DLD1 (cell line): ENCODE measurements around the gene CCBE1.
"Not testable (repeated sequence)": the region's sequence is repeated elsewhere in the genome, so short reads cannot be mapped to it uniquely, and the experiment has no call there.

ENCODE experiments used
- in situ Hi-C: cut with HindIII; loops from 2 replicates; pipeline ENCODE4 v1.10.0; 2017; ENCODE audit warnings: low sequenced_read_pairs

CCBE1 gene

DNA sequence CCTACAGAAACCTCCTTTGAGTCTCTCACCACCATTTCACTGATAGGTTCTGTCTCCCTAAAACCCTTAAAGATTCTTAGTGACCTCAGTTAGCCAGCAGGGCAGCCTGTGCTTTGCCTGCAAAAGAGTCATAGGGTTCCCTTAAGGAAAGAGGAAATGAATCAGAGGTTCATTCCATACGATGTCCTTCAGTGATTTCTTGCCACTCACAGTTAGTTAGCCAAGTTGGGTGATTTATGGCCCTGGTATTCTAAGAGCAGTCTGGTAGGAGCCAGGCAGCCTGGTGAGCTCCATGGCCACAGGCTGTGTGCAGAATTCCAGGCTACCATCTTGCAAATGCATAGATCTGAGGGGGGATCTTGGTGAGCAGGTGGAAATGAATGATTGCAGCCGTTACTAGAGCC lies 18.7 kb upstream of the CCBE1 start:
- in situ Hi-C loops = no loop called here

DNA sequence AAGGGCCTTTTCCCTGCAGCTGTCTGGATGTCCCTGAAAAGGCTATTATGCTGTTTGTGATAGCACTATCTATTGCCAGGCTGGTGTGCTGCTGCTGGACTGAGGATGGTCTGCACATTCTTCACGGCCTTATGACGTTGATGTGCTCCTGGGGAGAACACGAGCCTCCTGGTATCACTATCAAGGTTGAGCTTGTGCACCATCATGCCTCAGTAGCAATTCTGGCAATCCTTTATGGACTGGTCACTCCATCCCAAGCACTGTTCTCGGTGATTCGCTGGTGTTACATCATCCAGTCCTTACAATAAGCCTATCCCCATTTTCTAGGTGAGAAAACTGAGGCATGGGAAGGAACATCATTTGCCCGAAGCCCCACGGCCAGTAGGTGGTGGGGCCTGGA lies 18.2 kb upstream of the CCBE1 start:
- in situ Hi-C loops = no loop called here

DNA sequence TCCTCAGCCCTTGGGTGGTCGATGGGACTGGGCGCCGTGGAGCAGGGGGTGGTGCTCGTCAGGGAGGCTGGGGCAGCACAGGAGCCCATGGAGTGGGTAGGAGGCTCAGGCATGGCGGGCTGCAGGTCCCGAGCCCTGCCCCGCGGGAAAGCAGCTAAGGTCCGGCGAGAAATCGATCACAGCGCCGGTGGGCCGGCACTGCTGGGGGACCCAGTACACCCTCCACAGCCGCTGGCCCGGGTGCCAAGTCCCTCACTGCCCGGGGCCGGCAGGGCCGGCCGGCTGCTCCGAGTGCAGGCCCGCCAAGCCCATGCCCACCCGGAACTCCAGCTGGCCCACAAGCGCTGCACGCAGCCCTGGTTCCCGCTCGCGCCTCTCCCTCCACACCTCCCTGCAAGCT lies 16.9 kb upstream of the CCBE1 start:
- in situ Hi-C loops = not testable (repeated sequence)

DNA sequence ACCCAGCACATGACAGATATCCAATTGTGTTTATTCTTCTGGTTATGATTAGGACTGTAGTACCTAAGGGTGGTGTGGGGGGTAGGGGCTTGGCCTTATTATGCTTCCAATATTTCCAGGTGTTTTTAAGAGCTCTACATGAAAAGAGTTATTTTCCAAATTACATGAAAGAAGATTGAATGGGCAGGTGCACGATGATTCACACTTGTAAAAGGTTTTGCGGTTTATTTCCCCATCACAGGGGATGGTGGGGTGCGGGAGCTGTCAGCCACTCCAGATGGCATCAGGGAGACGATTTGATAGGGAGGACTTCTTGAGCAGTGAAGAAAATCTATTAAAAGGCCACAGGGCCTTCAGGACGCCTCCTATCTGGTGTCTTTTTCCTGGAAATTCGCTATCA lies 15.1 kb upstream of the CCBE1 start:
- in situ Hi-C loops = no loop called here

DNA sequence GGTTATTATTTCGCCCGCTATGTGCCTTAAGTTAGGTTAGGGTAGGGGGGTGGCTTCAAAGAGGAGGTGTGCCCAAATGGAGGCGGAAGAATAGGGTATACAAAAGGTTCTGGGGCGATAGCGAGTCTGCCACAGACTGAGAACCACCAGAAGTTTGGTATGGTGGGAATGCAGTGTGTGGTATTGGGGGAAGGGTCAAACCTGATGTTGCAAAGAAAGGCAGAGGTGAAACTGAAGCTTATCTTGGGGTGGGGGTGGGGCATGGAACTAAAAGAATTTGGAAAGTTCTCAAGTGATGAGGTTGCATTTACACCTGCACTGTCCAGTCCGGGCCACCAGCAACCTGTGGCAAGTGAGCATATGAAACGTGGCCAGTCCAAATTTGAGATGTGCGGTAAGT lies 11.8 kb upstream of the CCBE1 start:
- in situ Hi-C loops = no loop called here

DNA sequence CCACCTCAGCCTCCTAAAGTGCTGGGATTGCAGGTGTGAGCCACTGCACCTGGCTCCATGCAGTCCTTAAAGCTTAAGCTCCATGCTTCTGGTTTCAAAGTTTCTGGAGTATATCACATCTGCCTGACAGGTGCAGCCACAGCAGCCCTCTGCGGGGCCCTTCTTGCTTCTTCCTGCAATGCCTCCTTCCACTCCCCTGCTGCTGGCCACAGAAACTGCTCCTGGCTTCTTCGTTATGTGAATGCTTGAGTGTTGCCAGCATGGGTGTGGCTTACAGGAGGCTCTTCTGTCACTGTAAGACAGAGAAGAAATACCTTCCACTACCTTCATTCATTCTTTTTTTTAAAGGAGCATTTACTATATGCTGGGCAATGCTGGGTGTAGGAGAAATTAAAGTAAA lies 10.1 kb upstream of the CCBE1 start:
- in situ Hi-C loops = no loop called here

DNA sequence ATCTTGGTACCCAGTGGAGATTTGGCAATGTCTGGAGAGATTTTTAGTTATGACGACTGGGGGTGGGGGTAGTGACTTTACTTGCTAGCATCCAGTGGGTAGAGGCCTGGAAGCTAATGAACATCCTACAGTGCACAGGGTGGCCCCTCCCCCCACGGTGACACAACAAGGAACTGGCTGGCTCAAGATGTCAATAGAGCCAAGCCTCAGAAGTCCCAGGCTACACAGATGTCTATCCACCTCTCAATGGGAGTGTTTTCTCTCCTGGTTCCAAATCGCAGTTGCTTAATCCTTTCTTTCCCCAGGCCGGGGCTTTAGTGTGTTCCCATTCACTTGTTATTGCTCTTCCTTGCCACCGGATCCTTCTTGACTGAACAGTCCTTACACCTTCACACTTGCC lies 9.3 kb upstream of the CCBE1 start:
- in situ Hi-C loops = no loop called here

DNA sequence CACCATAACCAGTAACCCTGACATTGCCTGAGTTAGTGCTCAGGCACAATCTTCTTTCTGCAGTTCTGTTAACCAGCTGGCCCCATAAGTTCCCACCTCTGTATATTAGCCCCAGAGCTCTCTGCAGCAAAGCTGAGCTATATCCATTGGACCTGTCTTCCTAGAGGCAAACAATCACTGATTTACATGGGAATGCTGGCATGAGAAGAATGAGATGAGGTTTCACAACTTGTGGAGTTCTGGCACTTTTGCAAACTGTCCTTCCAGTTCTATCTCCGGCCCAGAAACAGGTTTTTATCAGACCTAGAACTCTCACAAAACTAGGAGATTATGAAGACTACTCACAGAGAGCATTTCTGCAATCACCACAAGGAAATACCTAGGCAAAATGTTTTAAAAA lies 7.9 kb upstream of the CCBE1 start:
- in situ Hi-C loops = no loop called here

DNA sequence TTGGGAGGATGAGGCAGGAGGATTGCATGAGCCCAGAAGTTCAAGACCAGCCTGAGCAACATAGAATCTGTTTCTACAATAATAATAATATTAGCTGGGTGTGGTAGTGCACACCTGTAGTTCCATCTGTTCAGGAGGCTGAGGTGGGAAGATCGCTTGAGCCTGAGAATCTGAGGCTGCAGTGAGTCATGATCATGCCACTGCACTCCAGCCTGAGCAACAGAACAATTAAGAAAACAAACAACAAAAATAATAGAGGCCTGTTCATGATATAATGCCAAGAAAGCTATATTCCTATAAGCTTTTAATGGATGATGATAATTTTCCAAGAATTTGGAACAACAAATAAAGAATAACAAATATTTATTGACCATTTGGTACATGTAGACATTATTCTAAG lies 6.9 kb upstream of the CCBE1 start:
- in situ Hi-C loops = no loop called here

DNA sequence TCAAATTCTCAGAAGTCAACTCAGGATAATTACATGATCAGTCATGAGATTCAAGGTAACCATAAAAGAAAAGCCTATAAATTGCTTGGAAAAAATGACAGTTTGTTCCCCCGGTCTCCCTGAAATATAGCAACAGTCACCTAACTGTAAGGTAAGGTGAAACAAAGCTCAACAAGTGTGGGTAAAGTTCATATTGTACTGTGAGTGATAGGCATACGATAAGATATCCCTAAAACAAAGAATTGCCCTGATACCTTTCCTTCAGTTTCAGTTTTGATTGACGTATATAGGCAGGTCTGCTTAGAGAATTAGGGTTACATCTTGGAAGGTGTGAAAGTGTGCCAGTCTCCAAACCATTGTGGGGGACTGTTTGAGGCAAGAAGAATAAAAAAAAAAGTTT lies 4.0 kb upstream of the CCBE1 start:
- in situ Hi-C loops = no loop called here

DNA sequence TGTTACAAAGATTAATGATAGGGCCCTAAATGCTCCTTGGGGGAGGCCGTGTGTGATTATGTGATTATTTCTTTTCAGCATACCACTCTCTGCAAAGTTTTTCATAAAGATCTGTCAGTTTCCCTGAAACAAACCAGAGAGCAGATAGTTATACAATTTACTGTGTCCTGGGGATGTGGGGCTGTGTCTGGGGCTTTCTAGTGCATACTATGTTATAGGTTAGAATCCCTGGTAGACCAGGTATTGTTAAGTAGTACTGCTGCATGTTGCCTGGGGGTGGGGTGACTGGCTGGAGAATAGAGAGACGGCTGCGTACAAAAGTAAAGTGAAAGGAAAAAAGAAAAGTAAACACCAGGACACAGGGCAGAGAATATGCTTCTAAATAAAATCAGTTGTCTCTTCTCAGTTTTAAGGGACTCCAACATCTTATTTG lies 3.3 kb upstream of the CCBE1 start:
- in situ Hi-C loops = no loop called here

DNA sequence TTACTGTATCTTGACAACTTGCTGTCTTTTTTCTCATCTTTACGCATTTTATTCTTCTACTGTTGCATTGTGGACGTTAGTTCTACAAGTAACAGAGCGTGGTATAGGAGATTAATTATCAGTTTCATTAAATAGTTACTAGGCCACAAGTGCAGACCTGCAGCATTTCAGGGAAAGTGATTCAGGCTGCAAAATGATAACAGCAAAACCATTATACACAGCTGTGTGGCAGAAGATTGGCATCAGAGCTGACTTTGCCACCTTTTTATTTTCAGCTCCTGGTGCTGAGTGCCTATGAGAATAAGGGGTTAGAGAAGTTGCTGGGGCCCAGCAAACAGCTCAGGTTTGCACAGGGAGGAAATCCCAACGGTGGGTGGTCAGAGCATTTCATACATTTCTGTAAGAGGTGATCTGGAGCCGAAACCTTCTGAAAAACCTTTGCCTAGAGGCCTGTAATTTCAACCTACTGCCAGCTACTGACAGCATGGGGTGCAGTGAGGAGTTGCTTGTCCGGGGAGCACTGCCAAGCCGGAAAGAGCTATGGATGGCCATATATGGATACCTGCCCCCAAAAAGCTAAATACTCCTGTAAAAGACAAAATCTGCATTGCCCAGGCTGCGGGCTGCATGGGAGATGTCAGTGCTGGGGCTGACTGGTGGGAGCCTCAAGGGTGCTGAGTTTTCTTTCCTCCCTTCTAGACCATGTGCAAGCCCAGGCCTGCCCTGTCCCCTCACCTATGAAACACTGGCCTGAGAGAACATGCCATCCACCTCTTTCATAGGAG lies 2.7 kb upstream of the CCBE1 start:
- in situ Hi-C loops = no loop called here

DNA sequence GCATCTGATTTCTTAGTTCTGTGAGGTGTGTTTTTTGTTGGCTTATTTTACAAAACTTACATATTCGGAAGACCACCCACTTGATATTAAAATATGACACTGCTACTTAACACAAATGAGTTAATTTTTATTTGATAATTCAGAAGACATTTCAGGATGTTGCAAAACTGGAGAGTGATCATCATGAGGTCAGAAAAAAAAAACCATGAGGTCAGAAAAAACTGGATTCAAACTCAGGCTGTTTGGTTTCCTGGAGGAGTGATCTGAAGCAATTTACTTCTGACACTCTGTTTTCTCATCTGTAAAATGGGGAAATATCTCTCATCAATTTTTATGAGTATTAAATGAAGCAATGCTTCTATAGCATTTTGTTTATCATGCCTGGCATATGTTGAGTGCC lies 1.8 kb upstream of the CCBE1 start:
- in situ Hi-C loops = no loop called here

DNA sequence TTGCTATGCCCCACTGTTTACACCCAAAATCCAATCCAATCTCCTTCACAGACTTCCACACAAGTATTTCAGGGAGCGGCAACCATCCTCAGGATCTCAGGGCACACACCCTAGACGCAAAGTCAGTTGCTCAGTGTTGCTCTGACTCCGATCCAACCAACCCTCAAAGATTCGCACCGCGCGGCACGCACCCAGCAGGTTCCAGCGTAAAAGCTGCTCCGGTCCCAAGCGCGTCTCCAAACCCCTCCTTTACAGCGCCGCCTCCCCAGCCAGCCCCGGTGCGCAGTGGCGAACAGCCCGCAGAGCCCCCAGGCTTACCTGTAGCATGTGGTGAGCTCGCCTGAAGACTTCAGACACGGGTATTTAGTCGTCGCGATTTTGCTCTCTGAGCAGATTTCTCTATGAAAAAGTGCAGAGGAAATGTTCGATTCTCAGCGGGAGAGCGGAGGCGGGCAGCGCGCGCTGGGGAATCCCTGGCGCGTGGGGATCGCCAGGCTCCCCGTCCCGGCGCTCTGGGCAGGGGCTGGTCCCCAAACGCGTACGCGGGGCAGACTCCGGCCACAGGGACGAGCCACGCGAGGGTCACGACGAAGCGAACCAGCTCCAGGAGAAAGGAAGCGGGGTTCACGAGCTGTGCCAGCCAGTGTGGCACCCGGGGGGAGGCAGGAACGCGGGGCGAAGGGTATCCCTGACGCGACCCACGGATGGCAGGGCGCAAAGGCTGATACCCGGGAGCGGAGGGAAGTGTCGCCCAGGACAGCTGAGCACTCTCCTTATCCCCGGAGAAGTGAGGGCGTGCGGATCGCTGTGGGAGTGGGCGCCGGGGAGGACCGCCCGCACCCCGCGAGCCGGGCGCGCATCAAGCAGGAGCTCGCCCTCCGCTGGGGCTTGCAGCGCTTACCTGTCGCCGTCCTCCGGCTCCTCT lies 650 bp downstream of the CCBE1 start:
- in situ Hi-C loops = no loop called here

DNA sequence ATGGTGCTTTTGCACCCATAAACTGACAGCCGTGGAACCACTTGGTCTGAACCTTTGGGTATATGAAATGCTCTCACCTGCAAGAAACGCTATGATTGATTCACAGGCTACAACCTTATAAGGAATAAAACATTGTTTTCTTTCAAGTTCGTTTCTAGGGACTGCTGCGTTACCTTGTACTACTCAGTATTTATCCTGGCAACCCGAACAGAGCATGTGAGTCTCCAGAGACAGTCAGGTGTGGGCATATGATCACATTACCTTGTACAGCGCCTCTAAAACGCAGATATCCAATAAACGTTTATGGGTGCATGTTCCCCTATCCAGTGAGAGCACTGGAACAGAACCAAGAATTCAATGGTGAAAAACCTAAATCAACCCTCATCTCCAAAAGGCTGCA lies 1.7 kb downstream of the CCBE1 start:
- in situ Hi-C loops = no loop called here

DNA sequence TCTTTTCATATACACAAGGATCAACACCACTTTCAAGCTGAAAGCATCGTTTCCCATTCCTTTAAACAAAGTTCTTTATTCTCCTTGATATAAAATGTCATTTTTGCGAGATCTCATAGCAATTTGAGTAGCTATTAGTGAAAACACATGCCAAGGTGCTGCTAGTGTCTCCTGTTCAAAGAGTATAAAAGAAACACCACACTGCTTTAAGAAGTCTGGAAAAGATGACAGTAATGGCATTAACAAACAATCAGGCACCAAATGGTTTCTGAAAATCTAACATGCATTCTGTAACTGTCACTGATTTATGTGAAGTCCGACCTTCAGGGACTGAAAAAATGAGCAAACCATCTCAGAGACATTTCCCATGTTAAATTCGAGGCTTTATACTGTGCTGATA lies 2.4 kb downstream of the CCBE1 start:
- in situ Hi-C loops = no loop called here

DNA sequence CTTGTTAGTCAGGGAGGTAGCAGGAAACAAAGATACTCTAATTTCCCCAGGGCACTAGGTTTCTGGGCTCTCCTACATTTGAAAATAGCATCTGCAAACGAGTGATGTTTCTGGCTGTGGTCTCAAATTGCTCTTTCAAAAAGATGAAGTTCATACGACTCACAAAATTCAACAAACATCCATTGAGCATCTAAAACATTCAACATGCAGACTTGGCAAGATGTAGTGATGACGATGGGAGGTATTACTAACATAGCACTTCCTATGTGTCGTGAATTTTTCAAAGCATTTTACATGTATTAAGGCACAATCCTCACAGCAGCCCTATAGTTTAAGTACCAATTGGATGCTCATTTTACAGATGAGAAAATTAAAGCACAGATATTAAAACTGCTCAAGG lies 5.2 kb downstream of the CCBE1 start:
- in situ Hi-C loops = no loop called here

DNA sequence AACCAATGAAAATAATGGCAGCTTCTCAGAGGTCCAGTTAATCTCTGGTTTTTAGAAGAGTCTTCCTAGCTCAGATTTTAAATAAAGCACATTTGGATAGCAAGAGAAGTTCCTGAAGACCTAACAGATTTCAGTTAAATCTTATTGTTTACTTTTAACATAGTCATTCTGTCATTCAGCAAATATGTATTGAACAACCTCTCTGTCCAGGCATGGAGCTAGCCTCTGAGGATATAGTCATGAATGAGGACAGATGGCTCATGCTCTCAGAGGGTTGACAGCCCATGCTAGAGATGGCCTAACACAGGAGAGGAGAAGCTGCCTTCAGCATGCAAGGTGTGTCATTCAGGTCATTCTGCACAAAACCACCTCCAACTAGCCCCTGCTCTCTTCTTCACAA lies 6.2 kb downstream of the CCBE1 start:
- in situ Hi-C loops = no loop called here

DNA sequence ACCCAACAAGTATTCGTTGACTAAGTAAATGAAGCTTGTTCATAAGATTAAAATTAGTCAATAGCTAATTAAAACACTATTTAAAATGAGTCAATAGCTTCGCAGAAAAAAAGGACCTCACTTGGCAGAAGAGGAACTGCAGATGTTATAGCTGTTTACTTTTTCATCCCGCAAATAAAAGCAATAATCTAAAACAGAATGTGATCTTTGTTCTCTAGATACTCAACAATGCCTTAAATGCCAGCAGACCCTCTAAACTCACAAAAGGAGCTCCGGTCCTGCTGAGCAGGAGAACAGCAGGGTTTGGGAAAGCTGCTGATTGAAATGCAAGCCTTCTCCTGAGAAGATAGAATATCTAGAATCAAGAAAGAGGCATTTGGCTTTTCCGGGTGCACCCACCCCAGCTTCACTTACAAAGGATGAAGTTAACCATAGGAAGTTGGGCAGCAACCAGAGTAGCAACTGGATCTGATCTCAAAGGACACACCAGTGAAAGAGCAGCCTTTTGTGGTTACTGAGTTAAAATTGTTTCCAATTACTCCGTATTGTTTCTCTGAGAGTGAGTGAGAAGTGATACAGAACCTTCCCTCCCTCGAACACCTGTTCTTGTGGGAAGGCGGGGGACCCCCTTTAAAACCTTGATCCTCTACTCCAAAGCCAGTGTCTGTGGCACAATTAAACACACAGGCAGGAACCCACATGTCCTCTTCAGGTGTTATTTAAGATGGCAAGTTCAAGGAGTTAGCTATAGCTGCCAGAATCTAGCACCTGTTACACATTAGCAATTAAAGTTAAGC lies 6.8 kb downstream of the CCBE1 start:
- in situ Hi-C loops = no loop called here

DNA sequence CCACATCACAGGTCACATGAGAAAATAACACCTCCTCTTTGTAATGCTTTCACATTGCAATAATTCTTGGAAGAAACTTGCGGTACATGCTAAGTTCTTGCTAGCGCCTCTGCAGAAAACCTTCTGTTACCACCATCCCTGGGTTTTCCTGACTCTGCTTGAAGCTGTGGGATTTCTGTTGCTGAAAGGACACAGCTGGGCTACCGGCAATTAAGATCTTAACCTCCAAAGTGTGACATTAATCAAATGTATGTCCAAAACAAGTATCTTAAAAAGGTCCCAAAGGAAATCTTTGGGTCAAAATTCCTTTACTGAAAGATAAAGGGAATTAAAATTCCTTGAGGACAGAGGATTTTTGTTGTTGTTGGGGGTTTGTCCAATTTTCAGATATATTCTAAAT lies 7.5 kb downstream of the CCBE1 start:
- in situ Hi-C loops = no loop called here

DNA sequence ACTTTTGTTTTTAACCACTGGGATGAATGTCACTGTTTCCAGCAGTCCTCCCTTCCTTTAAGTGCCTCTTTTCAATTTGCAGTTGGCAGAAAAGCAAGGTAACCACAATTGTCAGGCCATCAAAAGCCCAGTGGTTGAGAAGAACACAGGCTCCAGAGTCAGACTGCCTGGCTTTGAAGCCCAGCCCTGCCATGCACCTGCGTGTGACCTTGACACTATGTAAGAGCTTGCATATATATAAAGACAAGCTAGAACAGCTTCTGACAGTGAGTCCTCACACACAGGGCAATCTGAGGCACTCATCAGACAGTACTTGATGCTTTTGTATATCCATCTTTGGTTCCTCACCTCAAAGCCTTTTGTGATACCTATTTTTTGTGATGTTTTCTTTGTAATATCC lies 11.0 kb downstream of the CCBE1 start:
- in situ Hi-C loops = no loop called here
